Ovary (tissue), 3 donors: ENCODE results near the gene SP3.
A peak's percentile ranks its signal among the peaks of the same experiment; 100 is the strongest.

ENCODE experiments used
- POLR2A ChIP-seq: fragments of 450-650 bp; IDR thresholded peaks from one replicate; pipeline ENCODE4 v1.6.1; 2017; ENCODE audit warnings: antibody characterized with exemption, mild to moderate bottlenecking, moderate library complexity
- TF ChIP-seq, protein P1 (sequence below), 3 donors: fragments of 450-650 bp in 2 of 3; fragments of 200-600 bp in 1 of 3; IDR thresholded peaks; one replicate each; pipeline versions ENCODE4 v1.5.1 to v1.8.0; 2016 to 2022; ENCODE audit warnings: antibody characterized with exemption in 3 of 3, mild to moderate bottlenecking in 1 of 3
- donor health status: DM: no; HTN: no; CAD: no.

DNA sequence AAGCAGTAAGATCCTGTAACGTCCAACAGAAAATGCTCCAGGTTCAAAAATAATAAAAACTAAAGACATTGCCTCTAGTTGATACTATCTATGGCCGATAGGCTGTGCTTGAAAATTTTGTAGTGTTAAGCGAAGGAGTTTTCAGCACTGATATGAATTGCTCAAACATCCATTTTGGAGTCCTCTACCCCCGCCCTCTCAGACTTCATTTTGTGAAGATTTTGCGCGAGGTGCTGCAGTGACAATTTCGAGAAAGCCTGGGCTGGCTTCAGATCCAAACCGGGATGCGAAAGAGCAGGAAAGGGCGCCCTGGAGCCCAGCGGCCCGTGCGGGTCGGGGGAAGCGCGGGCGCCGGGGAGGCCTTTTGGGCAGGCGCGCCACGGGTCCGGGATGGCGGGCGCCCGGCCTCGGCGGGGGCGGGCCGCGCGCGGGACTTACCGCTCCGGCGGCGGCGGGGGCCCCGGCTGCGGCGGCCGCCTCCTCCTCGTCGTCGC, 1.8 kb downstream of the SP3 start:
- TF ChIP-seq, protein P1, sequence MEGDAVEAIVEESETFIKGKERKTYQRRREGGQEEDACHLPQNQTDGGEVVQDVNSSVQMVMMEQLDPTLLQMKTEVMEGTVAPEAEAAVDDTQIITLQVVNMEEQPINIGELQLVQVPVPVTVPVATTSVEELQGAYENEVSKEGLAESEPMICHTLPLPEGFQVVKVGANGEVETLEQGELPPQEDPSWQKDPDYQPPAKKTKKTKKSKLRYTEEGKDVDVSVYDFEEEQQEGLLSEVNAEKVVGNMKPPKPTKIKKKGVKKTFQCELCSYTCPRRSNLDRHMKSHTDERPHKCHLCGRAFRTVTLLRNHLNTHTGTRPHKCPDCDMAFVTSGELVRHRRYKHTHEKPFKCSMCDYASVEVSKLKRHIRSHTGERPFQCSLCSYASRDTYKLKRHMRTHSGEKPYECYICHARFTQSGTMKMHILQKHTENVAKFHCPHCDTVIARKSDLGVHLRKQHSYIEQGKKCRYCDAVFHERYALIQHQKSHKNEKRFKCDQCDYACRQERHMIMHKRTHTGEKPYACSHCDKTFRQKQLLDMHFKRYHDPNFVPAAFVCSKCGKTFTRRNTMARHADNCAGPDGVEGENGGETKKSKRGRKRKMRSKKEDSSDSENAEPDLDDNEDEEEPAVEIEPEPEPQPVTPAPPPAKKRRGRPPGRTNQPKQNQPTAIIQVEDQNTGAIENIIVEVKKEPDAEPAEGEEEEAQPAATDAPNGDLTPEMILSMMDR (IDR thresholded peaks at IDR 0.05), result peak in 2 of 3 donors; percentile 32 to 54
- TF ChIP-seq POLR2A, result no peak
